ENCODE data around the gene SNX27.

GRCh38 chr1:151578941-151579340, 32.9 kb upstream of the SNX27 start:
- no peak for TF ChIP-seq CTCF (conservative IDR thresholded peaks at IDR 0.05 in 1 of 2, IDR thresholded peaks at IDR 0.05 in 1 of 2; ENCODE audit: extremely low read depth in 1 of 2, insufficient read depth in 1 of 2, low read depth in 1 of 2, low read length in 2 of 2)
- no peak for TF ChIP-seq EZH2 (IDR thresholded peaks at IDR 0.05; ENCODE audit: borderline replicate concordance, low read length)
